Activated T-helper 17 cell treated with anti-CD3 and anti-CD28 coated beads, Interleukin-2, amount 50 U/mL, for 72 hours (primary cell): ENCODE measurements around the gene SQOR. TPM values are rescaled to one million over a fixed set of nuclear protein-coding genes. Genes with fewer than 3 reads are reported as not detected.

ENCODE experiments used
- ATAC-seq: fragments of 150-1000 bp; cut with Tn5 transposase; replicated peaks from 2 replicates; pipeline ENCODE4 v1.10.0; 2021; ENCODE audit warnings: mild to moderate bottlenecking, moderate library complexity
- H3K27ac Mint-ChIP-seq: one replicate; pipeline ENCODE4 v1.8.0; 2022; ENCODE audit warnings: mixed read lengths
- H3K27me3 Mint-ChIP-seq: one replicate; pipeline ENCODE4 v1.8.0; 2022; ENCODE audit warnings: mixed read lengths
- H3K36me3 Mint-ChIP-seq: one replicate; pipeline ENCODE4 v1.8.0; 2022; ENCODE audit warnings: low read depth, mild to moderate bottlenecking, mixed read lengths
- H3K4me1 Mint-ChIP-seq: one replicate; pipeline ENCODE4 v1.8.0; 2022; ENCODE audit warnings: mixed read lengths
- H3K4me3 Mint-ChIP-seq: one replicate; pipeline ENCODE4 v1.8.0; 2022; ENCODE audit warnings: mild to moderate bottlenecking, mixed read lengths
- H3K9me3 Mint-ChIP-seq: one replicate; pipeline ENCODE4 v1.8.0; 2022; ENCODE audit warnings: mixed read lengths
- total RNA-seq, 2 donors: library from RNA; stranded (reverse); gene quantifications; one replicate each; pipeline ENCODE4 v1.2.3, GENCODE V29; 2022

SQOR gene
- 100 to 1,000 TPM; 129 to 275 TPM for total RNA-seq

- peak; percentile 75 for ATAC-seq
- H3K27ac Mint-ChIP-seq, result peak within 1 kb of the TSS; percentile 95
- H3K27me3 Mint-ChIP-seq, result no peaks in the 10 kb centered on the region
- H3K4me3 Mint-ChIP-seq, result peak within 1 kb of the TSS; percentile 97
- H3K36me3 Mint-ChIP-seq, result peaks cover 46% of the 10 kb centered on the region
- H3K4me1 Mint-ChIP-seq, result peaks cover 28% of the 10 kb centered on the region
- peaks cover 3% of the 10 kb centered on the region for H3K9me3 Mint-ChIP-seq
These were observed at the start of gene SQOR for GRCh38 chr15:45634432-45635190. TSS of gene SQOR (plus strand) at chr15:45635029. CDS start at chr15:45658924, 23,895 bp downstream.

DNA sequence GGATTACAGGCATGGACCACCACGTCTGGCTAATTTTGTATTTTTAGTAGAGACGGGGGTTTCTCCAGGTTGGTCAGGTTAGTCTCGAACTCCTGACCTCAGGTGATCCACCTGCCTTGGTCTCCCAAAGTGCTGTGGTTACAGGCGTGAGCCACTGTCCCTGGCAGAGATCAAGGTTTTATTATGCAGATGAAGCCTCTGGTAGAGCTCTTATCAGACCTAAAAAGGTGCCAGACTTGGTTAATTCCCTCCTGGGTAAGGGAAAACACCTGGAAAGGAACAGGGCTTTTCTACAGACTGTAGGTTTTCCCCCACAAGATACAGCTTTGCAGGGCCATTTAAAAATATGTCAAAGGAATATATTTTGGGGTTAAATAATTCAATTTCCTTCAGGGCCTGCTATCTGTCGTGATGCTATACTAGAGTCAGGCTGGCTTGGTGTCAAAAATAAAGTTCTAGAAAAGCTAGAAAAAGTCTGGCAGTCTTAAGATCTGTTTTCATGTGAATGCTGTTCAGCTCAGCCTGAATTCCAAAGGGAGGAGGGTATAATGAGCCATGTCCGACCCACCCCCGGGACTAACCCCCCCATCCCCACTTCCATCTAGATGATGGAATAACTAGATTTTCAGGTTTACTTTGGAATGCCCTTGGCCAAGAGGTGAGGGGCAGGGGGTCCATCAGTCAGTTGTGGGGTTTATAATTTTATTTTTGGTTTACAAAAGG is 49.6 kb upstream of the SQOR start:
- H3K27me3 Mint-ChIP-seq, result peaks cover 3% of the 10 kb centered on the region
- no peak overlapping the region for H3K27ac Mint-ChIP-seq
- peaks cover 15% of the 10 kb centered on the region for H3K4me1 Mint-ChIP-seq
- no peak for ATAC-seq
- peaks cover 18% of the 10 kb centered on the region for H3K36me3 Mint-ChIP-seq
- no peaks in the 10 kb centered on the region for H3K9me3 Mint-ChIP-seq
- H3K4me3 Mint-ChIP-seq, result peak overlapping the region; percentile 84

- peaks cover 15% of the 10 kb centered on the region for H3K4me1 Mint-ChIP-seq
These were observed 48.7 kb upstream of the SQOR start for GRCh38 chr15:45586125-45586524.

GRCh38 chr15:45586601-45587094 is 48.2 kb upstream of the SQOR start:
- Mint-ChIP-seq H3K4me3 (peak overlapping the region; percentile 84), H3K36me3 (peaks cover 22% of the 10 kb centered on the region), H3K27me3 (no peaks in the 10 kb centered on the region), H3K27ac (peak overlapping the region; percentile 100), H3K9me3 (no peaks in the 10 kb centered on the region), H3K4me1 (peaks cover 15% of the 10 kb centered on the region)
- ATAC-seq, result peak; percentile 0

More at GRCh38 chr15:45586125-45586524, 48.7 kb upstream of the SQOR start:
- H3K36me3 Mint-ChIP-seq, result peaks cover 18% of the 10 kb centered on the region
- peak overlapping the region; percentile 100 for H3K27ac Mint-ChIP-seq
- H3K27me3 Mint-ChIP-seq, result peaks cover under 1% of the 10 kb centered on the region
- no peak for ATAC-seq
- peak overlapping the region; percentile 84 for H3K4me3 Mint-ChIP-seq
- no peaks in the 10 kb centered on the region for H3K9me3 Mint-ChIP-seq

GRCh38 chr15:45587095-45587862 is 47.5 kb upstream of the SQOR start, which contains the start of gene BLOC1S6:
TSS of gene BLOC1S6 (plus strand) at chr15:45587379. CDS start at chr15:45587444, 65 bp downstream.
- peaks cover 28% of the 10 kb centered on the region for H3K36me3 Mint-ChIP-seq
- H3K4me3 Mint-ChIP-seq, result peak within 1 kb of the TSS; percentile 84
- H3K27me3 Mint-ChIP-seq, result no peaks in the 10 kb centered on the region
- peak; percentile 84 for ATAC-seq
- H3K9me3 Mint-ChIP-seq, result no peaks in the 10 kb centered on the region
- H3K4me1 Mint-ChIP-seq, result peaks cover 15% of the 10 kb centered on the region
- H3K27ac Mint-ChIP-seq, result peak within 1 kb of the TSS; percentile 100

GRCh38 chr15:45587863-45588170 is 47.0 kb upstream of the SQOR start:
- Mint-ChIP-seq H3K36me3 (peaks cover 33% of the 10 kb centered on the region), H3K4me1 (peaks cover 15% of the 10 kb centered on the region), H3K27me3 (no peaks in the 10 kb centered on the region), H3K9me3 (no peaks in the 10 kb centered on the region), H3K27ac (peak overlapping the region; percentile 100), H3K4me3 (peak overlapping the region; percentile 84)
- no peak for ATAC-seq

DNA sequence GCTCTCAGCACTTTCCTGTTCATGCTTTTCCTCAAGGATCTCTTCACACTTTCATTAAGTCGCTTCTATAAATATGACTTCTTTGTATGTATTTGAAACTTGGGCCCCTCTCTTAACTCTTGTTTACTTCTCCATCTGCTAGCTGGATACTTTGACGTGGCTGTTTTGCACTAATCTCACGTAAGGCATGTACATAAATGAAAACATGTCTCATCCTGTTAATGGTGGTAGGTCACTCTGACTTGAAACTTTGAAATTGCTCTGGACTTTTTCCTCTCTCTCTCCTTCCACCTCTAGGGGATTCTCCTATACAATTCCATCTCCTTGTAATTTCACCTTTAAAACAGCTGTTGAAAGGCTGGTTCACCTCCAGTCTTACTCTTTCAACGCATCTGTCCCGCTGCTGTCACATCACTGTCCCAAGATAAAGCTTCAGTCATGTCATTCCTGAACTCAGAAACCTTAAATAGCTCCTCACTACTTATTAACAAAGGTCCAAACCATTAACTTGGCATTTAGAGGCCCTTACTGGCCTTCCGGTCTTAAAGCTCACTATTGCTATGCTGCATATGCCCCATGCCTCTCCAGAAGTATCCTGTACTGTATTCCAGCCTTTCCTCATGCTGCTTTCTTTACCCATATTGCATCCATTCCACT is 46.5 kb upstream of the SQOR start:
- Mint-ChIP-seq H3K4me1 (peaks cover 15% of the 10 kb centered on the region), H3K4me3 (peak overlapping the region; percentile 84), H3K9me3 (no peaks in the 10 kb centered on the region), H3K27ac (peak overlapping the region; percentile 100), H3K36me3 (peaks cover 39% of the 10 kb centered on the region), H3K27me3 (no peaks in the 10 kb centered on the region)
- ATAC-seq, result no peak

DNA sequence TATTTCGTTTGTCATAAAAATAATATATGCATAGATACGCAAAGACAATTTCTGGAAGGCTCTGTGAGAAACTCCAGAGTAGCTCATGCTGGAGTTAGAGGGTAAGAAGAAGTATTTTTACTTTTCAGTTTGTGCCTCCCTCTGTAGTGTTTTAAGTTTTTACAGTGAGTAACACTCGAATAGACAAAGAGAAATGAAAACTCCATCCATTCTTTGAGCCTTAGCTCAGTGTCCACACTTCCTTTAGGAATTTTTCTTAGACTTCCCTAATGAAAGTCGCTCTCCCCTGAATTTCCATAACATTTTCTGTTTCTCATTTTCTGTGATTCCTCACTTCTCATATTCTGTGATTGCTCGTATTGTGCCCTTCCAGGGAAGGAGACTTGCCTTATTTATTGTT is 45.6 kb upstream of the SQOR start:
- H3K9me3 Mint-ChIP-seq, result no peaks in the 10 kb centered on the region
- H3K4me3 Mint-ChIP-seq, result peak overlapping the region; percentile 84
- ATAC-seq, result no peak
- peaks cover 15% of the 10 kb centered on the region for H3K4me1 Mint-ChIP-seq
- no peak overlapping the region for H3K27ac Mint-ChIP-seq
- no peaks in the 10 kb centered on the region for H3K27me3 Mint-ChIP-seq
- peaks cover 48% of the 10 kb centered on the region for H3K36me3 Mint-ChIP-seq

DNA sequence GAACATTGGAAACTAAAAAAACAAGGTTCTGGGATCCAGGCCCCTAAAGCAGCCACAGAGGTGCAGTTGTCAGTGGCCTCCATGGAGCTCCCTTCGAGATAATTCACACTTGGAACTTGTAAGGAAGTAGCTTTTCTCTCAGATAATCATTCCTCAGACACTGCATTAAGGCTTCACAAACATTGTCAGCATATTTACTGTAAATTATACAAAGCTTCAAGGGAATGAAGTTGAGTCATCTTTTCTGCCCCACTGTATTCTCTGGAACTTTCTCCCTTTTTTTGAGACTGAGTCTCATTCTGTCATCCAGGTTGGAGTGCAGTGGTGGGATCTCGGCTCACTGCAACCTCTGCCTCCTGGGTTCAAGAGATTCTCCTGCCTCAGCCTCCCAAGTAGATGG is 40.5 kb upstream of the SQOR start:
- Mint-ChIP-seq H3K4me3 (no peak overlapping the region), H3K9me3 (no peaks in the 10 kb centered on the region), H3K27me3 (no peaks in the 10 kb centered on the region), H3K36me3 (peaks cover 69% of the 10 kb centered on the region), H3K27ac (no peak overlapping the region), H3K4me1 (peaks cover 3% of the 10 kb centered on the region)
- ATAC-seq, result no peak

- H3K27ac Mint-ChIP-seq, result no peak overlapping the region
- H3K36me3 Mint-ChIP-seq, result peaks cover 65% of the 10 kb centered on the region
- no peaks in the 10 kb centered on the region for H3K27me3 Mint-ChIP-seq
- no peaks in the 10 kb centered on the region for H3K9me3 Mint-ChIP-seq
- ATAC-seq, result no peak
- no peaks in the 10 kb centered on the region for H3K4me1 Mint-ChIP-seq
- H3K4me3 Mint-ChIP-seq, result no peak overlapping the region
These were observed 39.8 kb upstream of the SQOR start for GRCh38 chr15:45594835-45595530.

DNA sequence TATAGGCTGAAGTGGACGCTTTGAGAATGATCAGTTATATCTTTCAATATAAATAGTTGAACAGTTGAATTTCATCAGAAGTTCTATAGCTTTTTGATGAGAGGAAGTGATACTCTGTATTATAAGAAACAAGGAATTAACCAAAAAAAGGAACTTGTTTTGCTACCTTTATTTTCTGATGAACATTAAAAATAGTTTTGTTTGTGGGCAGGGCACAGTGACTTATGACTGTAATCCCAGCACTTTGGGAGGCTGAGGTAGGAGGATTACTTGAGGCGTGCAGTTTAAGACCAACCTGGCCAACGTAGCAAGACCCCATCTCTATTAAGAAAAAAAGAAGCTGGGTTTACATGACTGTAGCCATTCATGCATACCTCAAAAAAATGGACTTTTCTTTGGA is 30.9 kb upstream of the SQOR start:
- H3K4me3 Mint-ChIP-seq, result no peak overlapping the region
- H3K27me3 Mint-ChIP-seq, result no peaks in the 10 kb centered on the region
- H3K4me1 Mint-ChIP-seq, result no peaks in the 10 kb centered on the region
- H3K9me3 Mint-ChIP-seq, result no peaks in the 10 kb centered on the region
- no peak for ATAC-seq
- peaks cover 47% of the 10 kb centered on the region for H3K36me3 Mint-ChIP-seq
- H3K27ac Mint-ChIP-seq, result no peak overlapping the region

DNA sequence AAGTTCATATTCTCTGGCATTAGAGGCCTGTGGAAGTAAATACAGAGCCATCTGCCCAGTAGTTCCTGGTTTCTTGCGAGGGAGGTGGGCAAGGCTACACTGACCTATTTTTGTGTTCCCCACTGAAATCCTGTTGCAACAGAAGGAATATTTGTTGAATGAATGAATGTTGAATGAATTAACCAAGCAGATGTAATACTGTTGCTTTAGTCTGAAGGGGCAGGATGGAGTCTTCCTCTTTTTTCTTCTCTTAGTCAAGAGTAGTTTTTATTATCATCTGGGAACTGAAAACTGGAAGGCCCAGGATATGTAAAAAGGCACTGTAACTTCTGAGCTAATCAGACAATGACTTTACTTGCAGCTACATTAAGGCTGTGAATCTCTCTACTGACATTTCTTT is 30.5 kb upstream of the SQOR start:
- Mint-ChIP-seq H3K36me3 (peaks cover 51% of the 10 kb centered on the region), H3K9me3 (no peaks in the 10 kb centered on the region), H3K27ac (peak overlapping the region; percentile 5), H3K4me3 (no peak overlapping the region), H3K27me3 (no peaks in the 10 kb centered on the region), H3K4me1 (no peaks in the 10 kb centered on the region)
- no peak for ATAC-seq

DNA sequence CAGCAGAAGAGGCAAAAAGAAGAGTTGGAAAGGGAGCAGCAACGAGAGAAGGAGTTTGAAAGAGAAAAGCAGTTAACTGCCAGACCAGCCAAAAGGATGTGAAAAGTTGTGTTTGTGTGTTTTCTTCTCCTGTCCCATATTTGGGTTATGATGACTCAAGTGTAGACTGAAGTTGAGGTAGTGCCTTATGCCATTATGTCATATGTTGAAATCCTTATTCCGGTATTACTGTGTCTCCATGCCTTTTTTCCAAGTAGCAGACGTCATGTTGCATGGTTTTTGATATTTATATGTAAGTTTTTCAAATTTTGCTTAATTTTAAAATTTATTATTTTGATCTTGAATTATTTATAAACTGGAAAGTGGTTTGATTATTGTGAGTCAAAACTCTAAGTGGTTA is 28.4 kb upstream of the SQOR start:
- peaks cover 57% of the 10 kb centered on the region for H3K36me3 Mint-ChIP-seq
- no peaks in the 10 kb centered on the region for H3K4me1 Mint-ChIP-seq
- no peak overlapping the region for H3K4me3 Mint-ChIP-seq
- peak overlapping the region; percentile 43 for H3K27ac Mint-ChIP-seq
- no peaks in the 10 kb centered on the region for H3K27me3 Mint-ChIP-seq
- H3K9me3 Mint-ChIP-seq, result no peaks in the 10 kb centered on the region
- ATAC-seq, result no peak
